Nephron (organoid): ENCODE results near the gene DLD.
"Not testable (repeated sequence)": the region's sequence is repeated elsewhere in the genome, so short reads cannot be mapped to it uniquely, and the experiment has no call there.

Source experiments
- H3K27ac Mint-ChIP-seq, 3 experiments: 2 replicates each; pipeline ENCODE4 v1.8.0; 2020; ENCODE audit warnings: mixed read lengths in 3 of 3, mild to moderate bottlenecking in 2 of 3, moderate library complexity in 1 of 3
- H3K27me3 Mint-ChIP-seq: 2 replicates; pipeline ENCODE4 v1.8.0; 2021; ENCODE audit warnings: low read depth, mild to moderate bottlenecking, moderate library complexity, mixed read lengths
- H3K36me3 Mint-ChIP-seq: 2 replicates; pipeline ENCODE4 v1.8.0; 2020; ENCODE audit warnings: low read depth, mixed read lengths
- H3K4me1 Mint-ChIP-seq: 2 replicates; pipeline ENCODE4 v1.8.0; 2020; ENCODE audit warnings: mixed read lengths
- H3K4me3 Mint-ChIP-seq, 3 experiments: 2 replicates each; pipeline ENCODE4 v1.8.0; 2020; ENCODE audit warnings: mild to moderate bottlenecking in 3 of 3, mixed read lengths in 3 of 3, moderate library complexity in 2 of 3
- H3K9me3 Mint-ChIP-seq: 2 replicates; pipeline ENCODE4 v1.8.0; 2020; ENCODE audit warnings: mixed read lengths
- CTCF ChIP-seq, 3 experiments: fragments of 200-600 bp; sonication (generic); IDR thresholded peaks; one replicate each; pipeline ENCODE4 v1.5.0; 2021; ENCODE audit warnings: antibody characterized with exemption in 3 of 3; ENCODE audit not compliant: unreplicated experiment in 3 of 3

The DLD gene

DNA sequence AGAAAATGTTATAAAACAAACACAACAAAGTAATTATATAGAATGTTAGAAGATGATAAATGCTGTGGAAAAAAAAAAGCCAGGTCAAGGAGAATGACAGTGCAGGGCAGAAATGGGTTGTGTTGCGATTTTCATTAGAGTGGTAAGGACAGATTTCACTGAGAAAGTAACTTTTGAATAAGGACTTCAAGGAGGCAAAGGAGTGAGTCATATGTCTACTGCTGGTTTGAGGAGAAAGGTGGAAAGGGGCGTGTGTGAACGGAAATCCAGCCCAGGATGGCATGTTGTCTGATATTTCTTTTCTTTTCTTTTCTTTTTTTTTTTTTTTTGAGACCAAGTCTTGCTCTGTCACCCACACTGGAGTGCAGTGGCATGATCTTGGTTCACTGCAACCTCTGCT, 12.3 kb upstream of the DLD start:
- Mint-ChIP-seq H3K27me3 (peaks cover 22% of the 10 kb centered on the region), H3K4me3 (no peak overlapping the region), H3K9me3 (no peaks in the 10 kb centered on the region), H3K27ac (no peak overlapping the region), H3K4me1 (no peaks in the 10 kb centered on the region), H3K36me3 (no peaks in the 10 kb centered on the region)
- TF ChIP-seq CTCF (IDR thresholded peaks at IDR 0.05; ENCODE audit: unreplicated experiment in 3 of 3), result no peak

DNA sequence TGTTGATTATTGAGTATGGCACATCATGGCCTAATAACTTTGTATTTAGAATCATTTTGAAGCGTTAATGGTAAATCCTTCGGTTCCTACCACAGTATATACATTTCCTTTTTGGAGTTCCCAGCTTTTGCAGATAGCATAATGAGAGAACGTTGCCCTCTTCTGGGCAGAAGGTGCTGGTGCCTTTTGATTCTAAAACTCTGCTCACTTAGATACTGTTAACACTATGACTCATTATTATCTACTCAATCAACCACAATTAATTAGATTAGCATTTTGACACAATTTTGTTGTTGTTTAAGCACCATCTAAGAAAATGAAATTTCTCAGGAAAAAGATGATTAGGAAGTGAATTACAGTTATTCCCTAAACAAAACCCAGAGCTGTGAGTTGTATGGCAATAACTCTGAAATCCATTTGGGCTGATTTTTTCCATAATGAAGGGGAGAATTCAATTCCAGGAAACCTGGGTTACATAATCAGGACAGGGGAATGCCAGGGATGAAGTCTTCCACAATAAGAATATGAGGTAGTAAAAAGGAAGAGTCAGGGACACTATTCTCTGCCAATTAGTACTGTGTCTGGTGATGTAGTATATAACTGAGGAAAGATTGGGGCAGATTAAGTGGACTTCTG, 11.5 kb upstream of the DLD start:
- Mint-ChIP-seq H3K4me3 (no peak overlapping the region), H3K9me3 (no peaks in the 10 kb centered on the region), H3K27me3 (peaks cover 25% of the 10 kb centered on the region), H3K4me1 (no peaks in the 10 kb centered on the region), H3K27ac (no peak overlapping the region), H3K36me3 (no peaks in the 10 kb centered on the region)
- TF ChIP-seq CTCF (IDR thresholded peaks at IDR 0.05; ENCODE audit: unreplicated experiment in 3 of 3), result peak; percentile 76 to 78 (median 77)

GRCh38 chr7:107882766-107883165, 8.2 kb upstream of the DLD start:
- H3K27me3 Mint-ChIP-seq, result peaks cover 26% of the 10 kb centered on the region
- no peaks in the 10 kb centered on the region for H3K9me3 Mint-ChIP-seq
- H3K27ac Mint-ChIP-seq, result no peak overlapping the region
- H3K36me3 Mint-ChIP-seq, result no peaks in the 10 kb centered on the region
- H3K4me1 Mint-ChIP-seq, result no peaks in the 10 kb centered on the region
- no peak overlapping the region for H3K4me3 Mint-ChIP-seq
- no peak for TF ChIP-seq CTCF (IDR thresholded peaks at IDR 0.05; ENCODE audit: unreplicated experiment in 3 of 3)

GRCh38 chr7:107884066-107884818, 6.7 kb upstream of the DLD start:
- peaks cover 23% of the 10 kb centered on the region for H3K27me3 Mint-ChIP-seq
- no peak overlapping the region for H3K4me3 Mint-ChIP-seq
- no peaks in the 10 kb centered on the region for H3K36me3 Mint-ChIP-seq
- H3K27ac Mint-ChIP-seq, result no peak overlapping the region
- H3K9me3 Mint-ChIP-seq, result no peaks in the 10 kb centered on the region
- no peak for TF ChIP-seq CTCF (IDR thresholded peaks at IDR 0.05; ENCODE audit: unreplicated experiment in 3 of 3)
- H3K4me1 Mint-ChIP-seq, result no peaks in the 10 kb centered on the region

DNA sequence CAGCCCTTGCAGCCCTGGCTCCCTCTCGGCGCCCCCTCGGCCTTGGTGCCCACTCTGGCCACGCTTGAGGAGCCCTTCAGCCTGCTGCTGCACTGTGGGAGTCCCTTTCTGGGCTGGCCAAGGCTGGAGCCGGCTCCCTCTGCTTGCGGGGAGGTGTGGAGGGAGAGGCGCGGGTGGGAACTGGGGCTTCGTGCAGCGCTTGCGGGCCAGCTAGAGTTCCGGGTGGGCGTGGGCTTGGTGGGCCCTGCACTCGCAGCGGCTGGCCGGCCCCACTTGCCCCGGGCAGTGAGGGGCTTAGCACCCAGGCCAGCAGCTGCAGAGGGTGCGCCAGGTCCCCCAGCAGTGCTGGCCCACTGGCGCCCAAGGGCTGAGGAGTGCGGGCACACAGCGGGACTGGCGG, 3.2 kb upstream of the DLD start:
- not testable (repeated sequence) for H3K9me3 Mint-ChIP-seq, H3K27ac Mint-ChIP-seq, H3K36me3 Mint-ChIP-seq, H3K4me3 Mint-ChIP-seq
- peaks cover 12% of the 10 kb centered on the region for H3K27me3 Mint-ChIP-seq
- H3K4me1 Mint-ChIP-seq, result peaks cover 13% of the 10 kb centered on the region

DNA sequence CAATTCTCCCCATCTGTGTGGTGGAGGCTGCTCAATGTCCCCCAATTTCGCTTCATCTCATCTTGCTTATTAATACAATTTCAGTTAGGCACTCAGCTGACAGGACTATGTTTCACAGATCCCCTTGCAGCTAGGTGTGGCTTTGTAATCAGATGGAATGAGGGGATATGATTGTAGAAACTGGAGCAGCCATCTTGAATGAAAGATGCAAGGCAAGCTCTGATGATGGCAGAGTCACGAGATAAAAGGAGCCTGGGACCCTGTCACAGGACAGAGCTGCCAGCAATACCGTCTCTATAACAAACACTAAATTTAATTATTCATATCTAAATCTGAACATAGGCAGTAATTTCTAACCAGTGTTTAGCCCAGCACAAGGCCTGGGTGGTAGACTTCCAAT, 991 bp upstream of the DLD start:
- peak overlapping the region; percentile 83 to 98 (median 95) for H3K27ac Mint-ChIP-seq
- H3K27me3 Mint-ChIP-seq, result peaks cover under 1% of the 10 kb centered on the region
- H3K9me3 Mint-ChIP-seq, result no peaks in the 10 kb centered on the region
- peaks cover 24% of the 10 kb centered on the region for H3K4me1 Mint-ChIP-seq
- H3K36me3 Mint-ChIP-seq, result peaks cover 19% of the 10 kb centered on the region
- no peak for TF ChIP-seq CTCF (IDR thresholded peaks at IDR 0.05; ENCODE audit: unreplicated experiment in 3 of 3)
- peak overlapping the region; percentile 96 to 97 (median 97) for H3K4me3 Mint-ChIP-seq
